Activated CD8-positive, alpha-beta memory T cell treated with anti-CD3 and anti-CD28 coated beads, Interleukin-2, amount 50 U/mL, for 24 hours (primary cell): ENCODE measurements around the gene CERK.

Source experiments
- DNase-seq: peaks from one replicate; pipeline ENCODE4 v3.0.0-alpha.2; 2020; ENCODE audit errors: extremely low read depth

CERK gene

DNA sequence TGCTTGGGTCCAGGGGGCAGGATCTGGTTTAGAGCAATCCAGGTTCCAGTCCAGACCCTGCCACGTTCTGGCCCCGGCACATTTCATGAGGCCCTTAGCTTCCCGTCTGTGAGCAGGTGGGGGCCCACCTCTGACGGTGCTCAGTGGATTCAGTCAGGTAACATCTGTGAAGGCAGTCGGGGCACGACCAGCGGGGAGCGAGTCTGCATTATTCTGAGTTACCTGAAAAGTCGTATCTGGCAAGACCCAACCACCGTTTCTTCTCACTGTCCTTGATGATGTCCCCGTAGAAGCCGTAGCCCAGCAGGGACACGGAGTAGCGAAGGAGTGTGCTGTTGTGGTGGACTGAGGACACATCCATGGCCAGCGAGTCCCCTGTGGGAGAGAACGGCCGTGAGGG, 39.0 kb downstream of the CERK start:
- no peak for DNase-seq

DNA sequence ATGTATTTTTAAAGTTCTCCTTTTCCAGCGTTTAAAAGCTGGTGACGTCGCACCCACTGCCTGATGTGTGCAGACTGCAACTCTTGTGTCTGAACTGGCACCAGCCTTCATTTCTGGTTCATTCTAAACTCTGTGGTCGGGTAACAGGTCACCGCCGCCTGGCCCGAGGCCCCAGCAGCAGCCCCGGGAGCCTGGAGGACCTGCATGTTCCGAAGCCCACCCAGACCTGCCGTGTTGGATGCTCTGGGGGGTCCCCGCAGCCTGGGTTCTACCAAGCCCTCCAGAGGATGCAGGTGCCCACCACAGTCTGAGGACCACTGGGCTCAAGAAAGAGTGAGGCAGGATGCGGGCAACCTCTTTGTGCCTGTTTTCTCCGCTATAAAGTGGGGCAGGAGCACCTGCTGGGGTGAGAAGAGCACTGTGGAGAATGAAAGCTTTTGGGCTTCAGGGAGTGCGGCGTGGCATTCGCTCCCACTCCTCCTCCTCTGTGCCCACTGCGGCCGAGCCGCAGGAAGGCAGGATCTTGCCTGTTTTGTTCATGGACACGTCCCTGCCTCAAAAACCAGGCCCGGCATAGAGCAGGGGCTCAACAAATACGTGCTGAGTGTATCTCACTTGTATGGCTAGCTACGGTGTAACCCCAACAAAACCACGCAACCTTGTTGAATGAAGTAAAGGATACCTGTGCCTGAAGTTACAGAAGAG, 40.1 kb downstream of the CERK start:
- no peak for DNase-seq

DNA sequence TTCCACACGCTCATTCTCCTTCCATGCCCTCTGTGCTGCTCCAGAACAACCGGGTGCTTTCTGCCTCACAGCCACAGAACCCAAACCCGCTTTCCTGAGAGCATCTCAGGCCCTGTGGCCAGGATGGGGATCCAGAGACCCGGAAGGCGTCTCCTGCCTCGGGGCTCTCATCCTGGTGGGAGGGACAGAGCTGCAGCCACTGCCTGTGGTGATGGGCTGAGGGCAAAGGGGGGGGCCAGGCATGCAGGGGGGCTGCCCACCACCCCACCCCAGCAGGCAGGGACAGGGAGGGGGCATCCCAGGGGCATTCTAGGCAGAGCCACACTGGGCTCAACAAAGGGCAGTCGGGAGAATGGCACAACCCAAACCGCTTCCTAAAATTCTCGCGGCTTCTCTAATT, 41.4 kb downstream of the CERK start:
- DNase-seq, result no peak

DNA sequence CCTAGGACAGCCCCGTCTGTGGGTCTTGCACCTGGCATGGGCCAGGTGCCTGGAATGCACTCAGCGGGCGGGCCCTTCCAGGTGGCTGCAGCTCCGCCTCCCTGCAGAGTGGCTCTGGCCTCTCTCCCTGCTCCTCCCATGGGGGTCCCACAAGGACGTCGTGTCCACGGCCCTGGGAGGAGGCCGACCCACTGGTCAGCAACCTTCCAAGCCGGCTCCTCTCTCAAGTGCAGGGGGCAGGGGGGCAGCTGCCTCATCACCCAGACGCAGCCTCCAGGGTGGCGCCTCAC, 41.9 kb downstream of the CERK start:
- DNase-seq, result no peak

DNA sequence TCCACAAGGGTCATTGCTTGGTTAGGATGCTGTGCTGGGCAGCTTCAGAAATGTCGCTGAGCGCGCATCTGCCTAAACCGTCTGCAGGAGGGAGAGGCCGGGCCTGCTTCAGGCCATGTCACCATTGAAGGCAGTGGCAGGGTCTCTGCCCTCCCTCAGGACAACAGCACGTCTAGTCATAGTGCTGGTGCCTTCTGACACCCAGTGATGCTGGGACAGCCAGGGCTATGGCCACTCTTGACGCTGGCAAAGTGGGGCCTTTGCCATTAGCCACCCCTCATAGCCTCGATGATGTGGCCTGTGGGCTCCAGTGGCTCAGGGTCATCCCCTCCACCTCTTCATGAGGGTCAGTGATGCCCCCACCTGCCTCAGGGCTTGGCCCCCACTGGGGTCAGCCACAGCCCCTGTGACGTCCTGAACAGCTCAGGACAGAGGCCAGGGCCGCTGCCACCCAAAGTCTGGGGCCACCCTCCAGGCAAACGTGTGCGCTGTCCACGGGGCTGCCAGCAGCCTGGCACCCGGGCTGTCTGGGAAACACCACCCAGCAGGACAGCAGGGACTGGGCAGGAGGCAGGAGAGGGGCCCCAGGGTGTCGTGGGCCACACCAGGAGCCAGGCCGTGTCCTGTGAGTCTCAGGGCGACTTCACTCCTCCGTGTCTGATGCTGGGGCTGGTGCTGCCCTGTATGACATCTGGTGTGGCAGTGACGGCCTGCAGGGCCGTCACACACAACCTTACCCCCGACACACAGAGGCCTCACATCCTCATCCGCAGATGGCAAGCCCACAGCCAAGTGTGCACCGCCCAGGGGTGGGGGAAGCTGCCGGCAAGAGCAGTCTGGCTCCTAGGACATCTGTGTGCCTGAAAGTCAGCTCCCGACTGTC, 42.5 kb downstream of the CERK start:
- DNase-seq, result no peak

DNA sequence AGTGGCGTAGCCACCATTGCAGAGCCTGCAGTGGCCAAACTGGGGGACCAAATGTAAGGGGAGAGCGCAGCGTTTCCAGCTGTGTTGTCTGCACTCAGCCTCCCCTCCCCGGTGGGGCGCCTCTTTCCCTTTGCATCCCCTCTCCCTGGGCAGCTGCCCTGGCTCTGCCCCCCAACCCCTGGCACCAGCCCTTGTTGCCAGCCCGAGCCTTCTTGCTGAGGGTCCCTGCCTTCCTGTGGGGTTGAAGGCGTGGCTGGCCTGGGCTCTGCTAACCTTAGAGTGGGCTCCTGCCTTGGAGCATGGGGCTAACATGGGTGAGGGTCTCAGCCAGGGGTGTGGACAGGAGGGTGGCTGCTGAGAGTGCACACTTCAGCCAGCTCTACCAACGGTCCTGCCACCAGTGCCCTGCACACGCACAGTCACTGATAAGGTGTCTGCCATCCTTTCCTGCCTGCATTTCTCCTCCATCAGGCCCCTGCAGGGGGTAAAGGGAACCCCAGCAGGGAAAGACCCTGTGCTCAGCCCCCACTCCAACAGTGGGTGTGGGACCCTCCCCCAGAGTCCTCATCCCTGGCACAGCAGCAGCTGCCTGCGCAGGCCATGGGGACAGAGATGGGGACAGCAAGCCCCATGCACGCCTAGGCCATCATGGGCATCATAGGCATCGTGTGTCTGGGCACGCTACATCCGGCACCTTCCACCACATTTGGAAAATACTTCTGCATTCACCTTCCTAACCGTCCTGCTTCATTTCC, 43.5 kb downstream of the CERK start:
- DNase-seq, result no peak

DNA sequence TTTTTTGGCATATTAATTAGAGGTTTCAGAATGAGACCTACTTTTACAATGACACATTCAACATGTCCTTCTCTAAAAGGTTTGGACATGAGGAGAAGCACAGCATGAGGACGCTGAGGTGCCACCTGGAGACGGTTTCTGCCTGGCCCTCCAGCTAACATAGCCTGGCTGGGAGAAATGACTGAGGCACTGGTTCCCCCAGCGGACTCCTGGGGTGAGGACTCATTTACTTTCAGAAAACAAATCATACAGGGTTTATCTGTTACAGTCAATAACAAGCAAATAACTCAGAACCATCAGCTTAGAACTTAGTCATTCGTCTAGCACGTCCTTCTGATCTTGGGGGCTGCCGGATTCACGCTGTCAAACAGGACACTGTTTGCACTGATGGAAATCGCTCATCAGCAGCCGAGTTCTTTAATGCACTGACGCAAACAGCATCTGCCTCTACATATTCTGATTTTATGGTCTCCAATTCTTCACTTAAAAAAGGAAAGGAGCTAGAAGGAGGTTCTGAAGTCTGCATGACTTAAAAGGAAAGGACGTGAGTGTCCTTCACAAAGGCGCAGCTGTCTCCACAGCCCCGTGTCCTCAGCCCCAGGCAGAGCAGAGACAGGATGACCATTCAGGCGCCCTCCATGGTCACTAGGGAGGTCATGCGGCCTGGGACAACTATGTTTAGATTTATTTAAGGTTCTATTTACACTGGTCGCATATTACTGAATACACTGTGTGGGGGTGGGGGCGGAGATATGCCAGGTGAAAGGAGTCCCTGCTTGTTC, 44.2 kb downstream of the CERK start:
- no peak for DNase-seq

DNA sequence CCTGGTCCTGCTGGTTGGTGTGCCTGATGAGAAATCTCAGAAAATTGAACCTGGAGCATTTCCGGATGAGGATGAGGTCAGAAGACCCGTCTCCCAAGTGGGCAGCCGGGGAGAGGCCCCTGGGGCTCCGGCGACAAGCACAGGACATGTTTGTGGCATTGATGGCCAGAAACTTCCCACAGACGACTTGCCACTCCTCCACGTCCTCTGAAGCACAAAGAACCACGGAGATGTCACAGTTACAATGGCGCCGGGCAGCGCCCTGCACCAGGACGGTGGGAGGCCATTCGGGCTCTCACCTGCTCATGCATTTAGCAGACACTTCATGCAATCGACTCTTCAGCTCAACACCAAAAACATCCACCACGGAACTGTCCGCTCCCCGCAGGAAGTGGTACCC, 46.5 kb downstream of the CERK start:
- no peak for DNase-seq

DNA sequence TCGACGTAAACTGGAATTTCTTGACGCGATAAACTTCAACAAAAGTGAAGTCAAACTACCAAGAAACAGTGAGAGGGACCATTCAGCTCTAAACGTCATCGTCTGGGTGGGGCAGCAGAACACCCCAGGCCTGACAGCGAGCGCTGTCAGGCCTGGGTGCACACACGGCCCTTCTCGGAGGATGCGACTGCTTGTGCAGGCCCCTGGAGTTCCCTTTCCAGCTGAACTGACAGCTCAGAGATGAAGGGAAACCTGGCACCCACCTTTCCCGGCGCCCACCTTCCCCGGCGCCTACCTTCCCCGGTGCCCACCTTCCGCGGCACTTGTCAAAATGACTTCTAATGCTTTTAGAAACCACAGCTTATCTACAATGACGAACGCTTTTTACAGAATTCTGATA, 47.9 kb downstream of the CERK start:
- no peak for DNase-seq

DNA sequence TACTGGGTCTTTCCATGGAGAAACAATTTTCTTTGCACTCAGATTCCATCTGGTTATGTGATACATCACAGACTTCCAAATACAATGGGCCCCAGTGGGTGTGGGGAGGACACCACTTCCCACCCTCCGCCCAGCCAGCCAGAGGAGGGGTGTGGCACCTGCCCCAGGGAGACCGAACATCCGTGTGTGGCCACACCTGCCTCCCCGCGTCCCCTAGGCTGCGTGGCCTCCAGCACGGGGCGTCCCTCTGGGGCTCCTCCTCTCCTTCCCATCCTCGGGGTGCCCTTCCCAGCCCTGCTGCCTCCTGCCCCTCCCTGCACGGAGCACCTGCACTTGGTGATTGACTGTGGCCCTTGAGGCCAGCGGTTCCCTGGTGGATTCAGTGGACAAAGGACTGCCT, 49.1 kb downstream of the CERK start:
- DNase-seq, result no peak

DNA sequence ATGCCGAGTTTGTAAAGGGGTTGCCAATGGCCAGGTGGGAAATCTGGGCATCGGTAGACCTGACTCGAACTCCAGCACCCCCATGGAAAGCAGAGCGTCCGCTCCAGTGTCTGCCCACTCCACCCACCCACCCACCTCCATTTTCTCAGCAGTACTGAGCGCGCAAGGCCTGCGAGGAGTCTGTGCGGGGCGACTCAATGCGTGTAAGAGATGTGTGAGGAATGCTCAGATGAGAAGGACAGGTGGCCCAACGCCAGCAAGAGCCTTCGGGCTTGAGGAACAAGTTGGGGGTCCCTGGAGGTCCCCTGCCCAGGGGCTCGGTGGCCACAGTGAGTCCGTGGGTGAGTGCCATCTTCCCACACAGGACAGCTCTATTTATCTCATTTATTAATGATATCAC, 50.6 kb downstream of the CERK start:
- DNase-seq, result no peak

DNA sequence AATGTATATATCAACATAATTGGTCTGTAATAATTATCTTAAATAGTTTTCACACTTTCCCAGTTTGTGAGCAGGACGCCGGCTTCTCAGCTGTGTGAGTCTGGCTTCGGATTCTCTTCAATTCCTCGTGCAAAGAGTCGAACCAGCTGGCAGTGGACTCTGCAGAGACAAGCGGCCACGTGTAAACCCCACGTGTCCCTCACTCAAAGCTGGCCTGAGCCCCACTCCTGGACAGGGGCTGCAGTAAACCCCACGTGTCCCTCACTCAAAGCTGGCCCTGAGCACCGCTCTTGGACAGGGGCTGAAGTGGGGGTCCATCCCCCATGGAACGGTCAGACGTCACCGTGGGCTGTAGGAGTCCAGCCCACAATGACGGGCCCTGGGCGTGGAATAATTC, 51.0 kb downstream of the CERK start:
- no peak for DNase-seq

DNA sequence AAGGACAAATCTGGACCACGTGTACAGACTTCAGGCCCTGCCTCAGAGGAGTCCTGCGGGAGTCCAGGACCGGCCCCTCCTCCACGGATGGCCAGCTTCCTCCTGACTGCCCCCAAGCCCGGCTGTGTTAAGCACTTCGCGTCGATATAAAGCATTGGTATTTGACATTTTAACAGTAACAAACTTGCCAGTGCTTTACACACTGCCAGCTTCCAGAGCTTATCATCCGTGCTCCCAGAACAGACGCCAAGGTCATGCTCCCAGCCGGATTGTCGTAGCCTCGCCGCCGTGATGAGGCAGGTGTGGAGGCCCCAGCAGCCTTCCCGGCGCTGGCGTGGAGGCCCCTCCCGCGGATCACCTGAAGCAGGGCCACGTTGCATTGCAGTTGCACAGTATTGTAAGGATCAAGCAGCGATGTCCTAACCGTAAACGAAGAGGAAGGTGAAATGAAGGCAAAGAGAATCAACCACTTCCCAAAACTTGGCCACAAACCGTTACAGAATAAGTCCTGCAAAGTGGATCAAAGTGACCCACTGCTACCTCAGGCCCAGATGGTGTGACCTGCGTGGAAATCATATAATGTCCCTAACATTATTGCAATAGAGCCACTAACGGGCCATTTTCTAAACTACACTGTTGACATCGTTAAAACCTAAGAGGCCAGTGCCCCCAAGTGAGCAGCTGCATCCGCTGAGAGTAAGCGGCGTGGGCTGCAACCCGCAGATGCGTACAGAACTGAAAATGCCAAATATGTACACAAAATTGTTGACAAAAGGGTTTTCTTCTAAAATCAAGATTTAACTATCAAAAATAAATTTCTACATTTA, 51.6 kb downstream of the CERK start:
- DNase-seq, result no peak

DNA sequence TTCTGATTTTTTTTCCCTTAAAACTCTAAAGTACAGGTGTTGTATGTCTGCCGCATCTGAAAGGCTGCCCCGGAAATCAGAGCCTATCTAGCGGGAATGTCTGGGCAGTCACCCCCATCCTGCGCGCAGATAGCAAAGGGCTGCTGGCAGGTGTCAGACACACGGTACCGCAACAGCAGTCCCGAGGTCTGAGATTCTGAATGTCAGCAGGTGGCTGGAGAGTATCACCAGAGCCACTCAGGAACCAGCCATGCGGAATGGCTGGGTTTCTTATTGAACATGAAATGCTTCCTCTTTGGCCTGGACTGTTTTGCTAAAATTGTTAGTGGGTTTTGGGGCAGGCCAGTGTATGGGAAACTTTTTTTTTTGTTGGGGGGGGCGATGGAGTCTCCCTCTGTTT, 53.3 kb downstream of the CERK start:
- DNase-seq, result no peak

DNA sequence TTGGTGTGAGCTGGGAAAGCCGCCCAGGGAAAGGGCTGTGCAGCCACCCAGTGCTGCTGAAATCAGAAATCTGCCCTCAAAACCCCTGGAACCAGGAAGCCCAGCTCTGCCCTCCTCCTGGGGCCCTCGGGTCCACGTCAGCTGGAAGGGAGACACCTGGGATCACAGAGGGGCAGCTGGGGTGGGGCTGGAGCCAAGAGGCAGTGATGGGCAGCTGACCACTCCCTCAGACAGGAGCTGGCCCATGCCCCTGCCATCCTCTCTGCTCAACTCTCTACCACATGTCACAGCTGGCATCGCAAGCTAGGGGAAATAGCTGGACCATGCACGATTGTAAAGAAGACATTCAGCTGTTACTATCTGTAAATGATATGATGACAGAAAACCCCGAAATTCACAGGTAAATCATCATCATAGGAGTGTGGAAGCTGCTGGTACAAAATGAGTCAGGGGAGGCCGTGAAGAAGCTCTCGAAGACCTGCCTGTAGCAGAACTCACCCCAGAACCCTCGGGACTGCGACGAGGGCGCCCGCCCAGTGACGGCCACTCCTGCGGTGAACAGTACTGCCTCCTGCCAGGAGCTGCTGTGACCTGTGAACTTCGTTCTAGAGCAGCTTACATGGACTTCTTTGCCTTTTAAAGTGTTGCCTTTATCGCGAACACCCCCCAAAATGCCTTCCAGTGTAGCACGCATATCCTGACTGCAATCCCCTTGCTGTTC, 55.9 kb downstream of the CERK start:
- DNase-seq, result no peak

DNA sequence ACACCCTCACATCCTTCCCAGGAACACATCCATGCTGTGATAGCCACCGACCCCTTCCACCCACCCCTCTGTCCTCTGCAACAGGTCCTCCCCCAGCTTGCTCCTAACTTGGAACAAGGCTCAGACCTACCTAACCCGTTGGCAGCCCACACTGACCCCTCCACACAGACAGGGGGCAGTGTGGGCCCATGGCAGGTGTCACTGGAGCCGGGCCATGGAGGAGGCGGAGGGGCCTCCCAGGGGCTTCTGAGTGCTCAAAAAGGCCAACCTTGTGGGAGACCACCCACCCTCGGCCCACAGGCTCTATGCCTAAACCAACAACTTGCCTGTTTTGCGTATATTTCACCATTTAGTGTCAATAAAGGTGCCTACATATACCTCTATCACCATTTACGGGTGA, 57.0 kb downstream of the CERK start:
- DNase-seq, result no peak

DNA sequence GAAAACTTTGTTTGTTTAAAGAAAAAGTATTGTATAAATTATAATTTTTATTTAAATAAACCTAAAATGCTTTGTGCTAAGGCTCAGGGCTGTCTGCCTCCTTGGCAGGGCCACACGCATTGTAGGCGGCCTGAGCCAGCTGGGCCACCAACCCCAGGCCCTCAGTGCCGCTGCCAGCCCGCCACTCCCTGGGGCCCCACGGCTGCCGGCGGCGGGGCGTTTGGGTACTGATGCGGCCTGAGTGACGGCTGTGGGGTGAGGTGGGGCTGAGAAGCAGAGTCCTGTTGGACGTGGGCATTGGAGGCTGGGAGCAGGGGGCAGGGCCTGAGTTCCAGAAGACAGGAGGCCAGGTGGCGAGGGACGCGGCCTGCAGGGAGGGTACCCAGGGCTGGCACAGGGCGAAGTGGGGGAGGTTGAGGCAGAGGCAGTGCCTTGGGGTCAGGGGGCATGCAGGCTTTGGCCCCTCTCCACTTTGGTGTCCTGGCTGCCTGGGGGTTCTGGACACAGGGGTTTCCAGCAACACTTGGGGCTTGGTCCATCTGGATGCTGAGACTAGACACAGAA, 58.3 kb downstream of the CERK start:
- no peak for DNase-seq

DNA sequence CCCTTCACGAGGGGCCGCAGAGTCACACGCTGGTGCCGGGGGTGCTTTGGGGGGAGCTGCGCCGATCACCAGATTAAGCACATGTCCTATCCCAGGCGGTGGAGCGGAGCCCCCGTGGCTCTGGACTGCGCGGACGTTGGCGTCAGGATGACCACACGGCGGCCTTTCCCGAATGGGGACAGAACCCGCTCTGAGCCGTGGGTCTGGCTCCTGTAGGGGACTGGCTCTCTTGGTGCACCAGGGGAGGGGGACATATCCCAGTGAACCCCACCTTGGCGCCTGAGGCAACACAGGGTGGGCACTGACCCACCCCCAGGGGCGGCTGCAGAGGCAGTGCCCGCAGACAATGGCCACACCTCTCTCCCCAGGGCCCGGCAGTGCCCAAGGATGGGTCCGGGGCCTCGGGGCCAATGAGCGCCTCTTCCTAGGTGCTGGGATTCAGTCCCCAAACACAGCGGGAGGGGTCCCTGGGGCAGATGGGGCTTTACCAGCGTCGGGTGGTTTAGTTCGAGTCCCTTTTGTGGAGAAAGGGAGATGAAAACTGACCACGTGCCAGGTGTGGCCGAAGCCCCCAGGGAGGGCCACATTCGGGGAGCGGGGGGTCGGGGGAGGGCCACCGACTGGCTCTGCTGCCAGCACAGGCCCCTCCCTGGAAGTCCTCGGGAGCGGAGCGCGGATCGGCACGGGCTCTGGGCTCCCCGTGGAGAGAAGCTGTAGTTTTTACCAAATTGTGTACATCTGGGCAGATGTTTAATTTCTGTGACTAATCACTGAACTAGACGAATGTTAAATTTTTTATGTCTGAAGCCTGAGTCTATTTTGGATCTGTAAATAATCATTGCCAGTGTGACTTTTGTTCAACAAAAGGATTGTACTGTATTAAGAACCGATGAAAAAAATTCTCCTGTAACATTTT, 59.0 kb downstream of the CERK start:
- no peak for DNase-seq

DNA sequence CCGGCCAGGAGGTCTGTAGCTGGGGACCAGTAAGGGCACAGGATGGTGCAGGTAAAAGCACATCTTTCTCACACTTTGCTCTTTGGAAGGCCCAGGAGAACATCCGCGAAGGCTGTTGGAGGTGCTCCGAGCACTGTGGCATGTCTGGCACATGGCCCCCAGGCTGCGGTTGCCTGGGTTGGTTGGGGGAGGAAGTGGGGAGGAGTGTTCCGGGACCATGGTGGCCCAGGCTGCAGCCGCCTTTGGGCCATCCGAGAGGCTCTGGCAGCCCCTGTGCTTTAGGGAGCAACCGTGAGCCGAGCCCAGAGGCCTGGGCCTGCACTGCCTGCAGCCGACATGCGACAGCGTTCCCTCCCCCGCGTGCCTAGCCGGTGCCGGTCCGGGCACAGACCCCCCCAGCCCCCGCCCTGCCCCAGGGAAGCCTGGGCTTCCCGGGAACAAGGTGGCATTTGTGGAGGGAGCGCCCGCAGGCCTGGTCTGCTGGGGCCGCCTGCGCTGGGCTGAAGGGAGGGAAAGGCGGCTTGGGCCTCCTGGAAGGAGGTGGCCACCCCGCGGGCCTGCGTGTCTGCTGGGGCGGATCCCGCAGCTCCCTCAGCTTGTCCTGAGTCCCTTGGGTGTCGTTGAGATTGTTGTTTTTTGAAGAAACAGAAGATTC, 59.9 kb downstream of the CERK start:
- DNase-seq, result no peak
